GM03348 (cell line): ENCODE data around the gene RCOR1.
"Not testable (repeated sequence)": the region's sequence is repeated elsewhere in the genome, so short reads cannot be mapped to it uniquely, and the experiment has no call there.

Experiments
- DNase-seq: peaks from one replicate; pipeline ENCODE4 v3.0.0; 2012; ENCODE audit warnings: low spot score

The RCOR1 gene

GRCh38 chr14:102591944-102592762 is at the start of gene RCOR1:
Gene RCOR1 (plus strand): TSS chr14:102592649. CDS start chr14:102592887, 238 bp downstream.
- DNase-seq, result peak; percentile 100

DNA sequence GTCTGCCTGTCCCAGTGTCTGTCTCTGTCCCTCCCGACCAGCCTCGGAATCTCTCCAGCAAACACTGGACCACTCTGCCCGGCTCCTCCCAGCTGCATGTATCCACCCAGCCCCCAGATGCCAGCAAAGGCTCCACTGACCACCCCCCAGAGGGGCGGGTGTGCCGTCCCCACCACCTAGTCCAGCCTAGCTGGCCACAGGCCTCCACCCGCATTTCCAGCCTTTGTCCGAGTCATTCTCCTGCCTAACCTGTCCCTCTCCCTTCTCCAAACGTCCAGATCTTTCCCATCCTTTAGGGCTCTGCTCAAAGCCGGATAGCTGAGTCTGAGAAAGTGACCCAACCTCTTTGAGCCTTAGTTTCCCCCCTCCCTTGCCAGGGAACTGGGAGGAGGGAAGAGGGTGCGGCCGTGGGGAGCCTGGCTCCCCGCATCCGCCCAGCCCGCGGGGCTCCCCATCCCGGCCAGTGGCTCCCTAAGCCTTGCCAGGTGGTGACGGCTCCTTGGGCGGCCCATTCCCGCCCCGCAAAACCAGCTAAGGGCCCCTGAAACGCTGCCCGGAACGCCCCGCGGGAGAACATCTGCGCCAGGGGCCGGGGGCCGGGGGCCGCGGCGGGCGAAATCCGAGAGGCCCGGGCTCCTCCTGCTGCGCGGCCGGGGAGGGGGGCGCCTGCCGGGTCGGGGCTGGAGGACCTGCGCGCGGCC is 48.3 kb upstream of the RCOR1 start:
- DNase-seq, result no peak

DNA sequence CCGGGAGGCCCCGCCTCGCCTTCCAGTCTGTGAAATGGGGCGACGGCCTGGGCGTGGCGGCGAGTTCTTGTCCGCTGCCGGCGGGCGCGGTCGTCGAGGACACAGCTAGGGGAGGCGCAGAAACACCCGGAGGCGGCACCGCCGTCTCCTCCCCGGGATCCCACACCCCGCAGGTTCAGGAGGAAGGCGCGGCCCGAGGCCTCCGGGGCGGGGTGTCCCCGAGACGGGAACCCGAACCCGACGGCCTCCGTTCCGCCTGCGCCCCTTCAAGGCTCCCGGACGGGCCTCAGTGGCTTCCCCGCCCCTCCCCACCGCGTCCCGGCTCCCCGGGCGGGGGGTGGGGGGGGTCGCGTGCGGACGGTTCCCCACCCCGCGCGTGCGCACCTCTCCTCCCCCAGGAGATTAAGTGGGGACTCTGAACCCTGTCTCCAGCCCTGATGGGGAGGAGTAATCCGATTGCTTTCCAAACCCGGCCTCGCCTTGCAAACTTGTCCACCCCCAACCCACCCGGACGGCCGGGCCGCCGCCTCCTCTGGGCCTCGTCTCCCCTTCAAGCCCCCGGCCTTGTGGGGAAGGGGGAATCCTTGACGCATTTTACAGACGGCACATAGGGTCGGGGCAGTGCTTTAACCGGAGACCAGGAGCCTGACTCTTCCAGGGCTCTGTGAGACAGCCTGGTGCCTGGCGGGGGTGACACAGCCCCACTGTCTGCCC is 47.5 kb upstream of the RCOR1 start:
- DNase-seq, result peak; percentile 27

- DNase-seq, result peak; percentile 73
Measured at GRCh38 chr14:102545461-102546265, 46.8 kb upstream of the RCOR1 start.

DNA sequence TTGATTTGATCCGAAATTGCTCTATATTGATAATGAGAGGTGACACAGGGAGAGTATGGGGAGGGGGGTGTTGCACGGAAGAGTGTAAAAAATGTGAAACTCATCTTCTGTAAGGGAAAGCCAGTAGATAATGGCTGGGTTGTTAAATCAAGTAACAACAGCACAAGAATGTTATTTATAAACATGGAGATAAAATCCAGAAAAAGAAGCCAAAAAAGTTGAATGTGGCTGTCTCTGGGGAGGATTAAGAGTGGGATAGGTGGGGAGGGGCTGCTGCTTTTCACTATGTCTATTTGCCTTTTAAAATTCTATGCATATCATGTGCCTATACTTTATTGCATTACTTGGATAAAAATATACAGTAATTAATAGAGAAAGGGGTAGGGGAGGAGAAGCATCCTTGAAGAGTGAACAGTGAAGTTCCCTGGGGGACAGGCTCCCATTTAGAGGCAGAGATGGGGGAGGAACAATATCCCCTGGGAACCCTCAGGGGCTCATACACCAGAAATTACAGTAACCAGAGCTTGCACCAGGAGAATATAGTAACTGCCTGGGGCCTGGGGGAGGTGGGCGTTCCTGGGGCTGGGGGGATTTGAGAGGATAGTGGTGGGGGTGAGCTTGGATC is 43.7 kb upstream of the RCOR1 start:
- no peak for DNase-seq

DNA sequence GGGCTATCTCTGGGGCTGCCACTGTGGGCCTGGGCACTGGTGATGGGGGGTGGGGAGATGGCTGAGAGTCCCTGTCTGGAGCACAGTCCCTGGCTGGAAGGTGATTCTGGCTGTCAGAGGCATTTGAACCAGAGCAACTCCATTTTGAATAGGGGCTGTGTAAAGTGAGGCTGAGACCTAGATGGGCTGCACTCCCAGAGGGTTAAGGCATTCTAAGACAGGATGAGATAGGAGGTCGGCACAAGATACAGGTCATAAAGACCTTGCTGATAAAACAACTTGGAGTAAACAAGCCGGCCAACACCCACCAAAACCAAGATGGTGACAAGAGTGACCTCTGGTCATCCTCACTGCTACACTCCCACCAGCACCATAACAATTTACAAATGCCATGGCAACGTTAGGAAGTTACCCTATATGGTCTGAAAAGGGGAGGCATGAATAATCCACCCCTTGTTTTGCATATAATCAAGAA is 41.5 kb upstream of the RCOR1 start:
- DNase-seq, result not testable (repeated sequence)

DNA sequence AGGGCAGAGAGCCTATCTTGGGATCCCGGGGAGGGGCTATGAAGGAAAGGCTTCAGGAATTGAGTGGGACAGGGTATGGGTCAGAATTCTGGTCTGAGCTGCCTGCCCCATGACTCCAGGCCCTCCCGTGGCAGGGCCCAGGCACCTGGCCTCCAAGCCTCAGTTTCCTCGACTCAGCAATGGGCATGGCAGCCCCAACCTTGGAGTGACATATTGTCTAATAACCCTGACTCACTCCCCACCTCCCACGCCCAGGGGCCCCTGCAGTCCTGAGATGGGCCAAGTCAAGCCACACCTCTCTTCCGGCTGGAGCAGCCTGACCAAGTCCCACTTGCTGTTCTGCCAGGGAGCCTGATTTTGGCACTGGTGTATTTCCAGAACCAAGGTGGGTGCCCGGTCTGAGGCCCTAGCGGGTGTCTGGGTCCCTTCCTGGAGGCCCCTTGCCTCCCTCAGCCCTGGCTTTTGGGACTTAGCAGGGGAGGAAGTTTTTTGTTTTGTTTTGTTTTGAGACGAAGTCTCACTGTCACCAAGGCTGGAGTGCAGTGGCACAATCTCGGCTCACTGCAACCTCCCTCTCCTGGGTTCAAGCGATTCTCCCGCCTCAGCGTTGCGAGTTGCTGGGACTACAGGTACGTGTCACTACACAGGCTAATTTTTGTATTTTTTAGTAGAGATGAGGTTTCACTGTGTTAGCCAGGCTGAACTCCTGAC is 40.3 kb upstream of the RCOR1 start:
- peak; percentile 44 for DNase-seq

DNA sequence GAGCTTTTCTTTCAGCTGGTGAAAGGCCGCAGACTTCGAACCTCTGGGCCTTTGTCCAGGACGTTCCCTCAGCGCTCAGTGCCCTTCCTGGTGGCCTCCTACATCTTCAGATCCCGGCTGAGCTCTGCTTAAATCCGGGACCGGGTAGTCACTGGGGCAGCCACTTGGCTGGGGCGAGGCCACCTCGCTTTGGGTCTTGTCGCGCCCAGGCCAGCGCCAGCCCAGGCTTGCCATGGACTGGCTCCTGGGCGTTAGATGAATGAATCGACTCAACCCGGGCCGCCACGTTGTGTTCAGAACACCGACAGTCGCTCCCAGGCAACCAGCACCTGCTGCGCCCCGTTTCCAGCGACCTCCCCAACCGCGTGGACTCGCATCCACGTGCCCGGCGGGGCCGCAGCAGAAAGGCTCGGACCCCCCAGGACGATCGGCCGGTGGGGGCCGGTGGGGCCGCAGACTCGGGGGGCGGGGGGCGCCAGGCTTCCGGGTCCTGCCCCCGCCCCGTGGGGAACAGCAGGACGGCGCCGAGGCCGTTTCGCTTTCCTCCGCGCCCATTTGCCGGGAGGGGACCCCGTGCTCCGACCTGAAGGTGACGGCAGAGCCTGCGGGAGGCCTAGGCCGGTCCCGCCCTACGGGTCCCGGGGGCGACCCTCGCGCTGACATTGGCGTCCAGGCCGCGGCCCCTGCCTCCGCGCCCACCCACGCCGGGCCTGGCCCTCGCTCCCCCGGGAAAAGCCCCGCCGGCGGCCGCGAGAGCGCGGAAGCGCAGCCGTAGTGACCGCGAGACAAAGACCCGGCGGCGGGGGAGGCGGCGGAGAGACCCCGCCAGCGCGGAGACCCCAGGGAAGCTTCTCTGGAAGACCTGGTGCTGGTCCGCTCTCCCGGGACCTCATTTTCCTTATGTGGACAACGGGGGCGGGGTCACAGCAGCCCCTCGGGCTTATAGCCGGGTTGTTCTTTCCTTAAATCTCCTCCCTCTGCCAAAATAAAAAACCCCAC is 37.3 kb upstream of the RCOR1 start:
- DNase-seq, result peak; percentile 67

- no peak for DNase-seq
Measured at GRCh38 chr14:102556098-102556677, 36.3 kb upstream of the RCOR1 start.

- no peak for DNase-seq
Measured at GRCh38 chr14:102557434-102558226, 34.8 kb upstream of the RCOR1 start.

- DNase-seq, result no peak
Measured at GRCh38 chr14:102558556-102558955, 33.9 kb upstream of the RCOR1 start.

- DNase-seq, result no peak
Measured at GRCh38 chr14:102560458-102561261, 31.8 kb upstream of the RCOR1 start.

DNA sequence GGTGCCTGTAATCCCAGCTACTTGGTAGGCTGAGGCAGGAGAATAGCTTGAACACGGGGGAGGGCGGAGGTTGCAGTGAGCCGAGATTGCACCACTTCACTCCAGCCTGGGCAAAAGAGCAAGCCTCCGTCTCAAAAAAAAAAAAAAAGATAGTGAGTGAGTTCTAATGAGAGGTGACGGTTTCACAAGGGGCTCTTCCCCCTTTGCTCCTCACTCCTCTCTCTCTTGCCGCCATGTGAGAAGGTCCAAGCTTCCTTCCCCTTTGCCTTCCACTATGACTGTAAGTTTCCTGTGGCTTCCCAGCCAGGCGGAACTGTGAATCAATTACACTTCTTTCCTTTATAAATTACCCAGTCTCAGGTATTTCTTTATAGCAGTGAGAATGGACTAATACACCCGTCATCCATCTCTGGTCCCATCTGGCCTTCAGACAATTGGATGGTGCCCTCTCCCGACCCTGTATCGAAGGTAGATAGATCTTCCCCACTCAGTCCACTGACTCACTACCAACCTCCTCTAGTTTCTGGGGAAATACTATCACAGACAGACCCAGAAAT is 27.0 kb upstream of the RCOR1 start:
- no peak for DNase-seq

DNA sequence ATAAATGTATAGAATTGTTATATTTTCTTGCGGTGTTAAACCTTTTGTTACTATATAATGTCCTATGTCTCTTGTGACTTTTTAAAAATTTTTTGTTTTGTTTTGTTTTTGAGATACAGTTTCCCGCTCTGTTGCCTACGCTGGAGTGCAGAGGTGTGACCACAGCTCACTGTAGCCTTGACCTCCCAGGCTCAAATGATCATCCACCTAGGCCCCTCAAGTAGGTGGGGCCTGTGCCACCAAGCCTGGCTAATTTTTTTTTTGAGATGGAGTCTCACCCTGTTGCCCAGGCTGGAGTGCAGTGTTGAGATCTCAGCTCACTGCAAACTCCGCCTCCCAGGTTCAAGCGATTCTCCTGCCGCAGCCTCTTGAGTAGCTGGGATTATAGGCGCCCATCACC is 26.5 kb upstream of the RCOR1 start:
- DNase-seq, result no peak

DNA sequence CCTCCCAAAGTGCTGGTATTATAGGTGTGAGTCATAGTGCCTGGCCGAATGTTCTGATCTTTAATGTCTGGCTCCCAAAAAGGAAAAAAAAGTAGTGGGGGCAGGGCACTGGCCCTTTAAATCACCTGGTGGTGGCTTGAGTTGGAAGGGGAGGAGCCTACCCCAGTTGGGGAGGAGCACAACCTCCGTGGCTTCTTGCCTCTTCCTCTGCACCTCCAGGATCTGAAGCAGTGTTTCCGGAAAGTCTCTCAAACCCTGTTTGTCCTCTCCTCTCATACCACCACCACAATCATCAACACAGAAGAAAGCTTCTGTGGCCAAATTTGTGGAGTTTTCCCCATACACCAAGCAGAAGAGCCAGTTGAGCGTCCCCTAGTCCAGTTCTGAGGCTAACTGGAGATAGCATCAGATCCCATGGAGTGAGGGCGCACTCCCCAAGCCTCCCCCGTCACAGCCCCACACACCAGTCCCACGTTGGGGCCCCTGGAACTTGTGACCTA is 24.3 kb upstream of the RCOR1 start:
- DNase-seq, result no peak

DNA sequence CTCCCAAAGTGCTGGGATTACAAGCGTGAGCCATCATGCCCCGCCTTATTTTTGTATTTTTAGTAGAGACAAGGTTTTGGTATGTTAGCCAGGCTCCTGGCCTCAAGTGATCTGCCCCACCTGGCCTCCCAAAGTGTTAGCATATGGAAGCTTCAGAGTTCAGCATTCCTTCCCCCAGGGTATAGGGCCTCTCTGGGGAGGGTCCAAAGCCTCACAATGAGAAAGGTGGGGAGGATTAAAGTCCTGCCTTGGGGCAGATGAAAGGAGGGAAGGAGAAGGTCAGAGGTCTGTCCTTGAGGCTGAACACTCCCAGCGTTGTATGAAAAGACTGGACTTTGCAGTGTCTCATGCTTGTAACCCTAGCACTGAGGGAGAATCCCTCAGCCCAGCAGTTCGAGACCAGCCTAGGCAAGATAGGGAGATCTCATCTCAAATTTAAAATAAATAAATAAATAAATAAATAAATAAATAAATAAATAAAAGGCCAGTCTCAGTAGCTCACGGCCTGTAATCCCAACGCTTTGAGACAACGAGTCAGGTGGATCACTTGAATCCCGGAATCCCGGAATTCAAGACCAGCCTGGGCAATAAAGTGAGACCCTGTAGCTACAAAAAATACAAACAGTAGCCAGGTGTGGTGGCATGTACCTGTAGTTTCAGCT is 22.0 kb upstream of the RCOR1 start:
- DNase-seq, result no peak
